ENCODE data around the gene PIKFYVE. TPM values are rescaled to one million over a fixed set of nuclear protein-coding genes. Genes with fewer than 3 reads are reported as not detected.

The PIKFYVE gene, protein sequence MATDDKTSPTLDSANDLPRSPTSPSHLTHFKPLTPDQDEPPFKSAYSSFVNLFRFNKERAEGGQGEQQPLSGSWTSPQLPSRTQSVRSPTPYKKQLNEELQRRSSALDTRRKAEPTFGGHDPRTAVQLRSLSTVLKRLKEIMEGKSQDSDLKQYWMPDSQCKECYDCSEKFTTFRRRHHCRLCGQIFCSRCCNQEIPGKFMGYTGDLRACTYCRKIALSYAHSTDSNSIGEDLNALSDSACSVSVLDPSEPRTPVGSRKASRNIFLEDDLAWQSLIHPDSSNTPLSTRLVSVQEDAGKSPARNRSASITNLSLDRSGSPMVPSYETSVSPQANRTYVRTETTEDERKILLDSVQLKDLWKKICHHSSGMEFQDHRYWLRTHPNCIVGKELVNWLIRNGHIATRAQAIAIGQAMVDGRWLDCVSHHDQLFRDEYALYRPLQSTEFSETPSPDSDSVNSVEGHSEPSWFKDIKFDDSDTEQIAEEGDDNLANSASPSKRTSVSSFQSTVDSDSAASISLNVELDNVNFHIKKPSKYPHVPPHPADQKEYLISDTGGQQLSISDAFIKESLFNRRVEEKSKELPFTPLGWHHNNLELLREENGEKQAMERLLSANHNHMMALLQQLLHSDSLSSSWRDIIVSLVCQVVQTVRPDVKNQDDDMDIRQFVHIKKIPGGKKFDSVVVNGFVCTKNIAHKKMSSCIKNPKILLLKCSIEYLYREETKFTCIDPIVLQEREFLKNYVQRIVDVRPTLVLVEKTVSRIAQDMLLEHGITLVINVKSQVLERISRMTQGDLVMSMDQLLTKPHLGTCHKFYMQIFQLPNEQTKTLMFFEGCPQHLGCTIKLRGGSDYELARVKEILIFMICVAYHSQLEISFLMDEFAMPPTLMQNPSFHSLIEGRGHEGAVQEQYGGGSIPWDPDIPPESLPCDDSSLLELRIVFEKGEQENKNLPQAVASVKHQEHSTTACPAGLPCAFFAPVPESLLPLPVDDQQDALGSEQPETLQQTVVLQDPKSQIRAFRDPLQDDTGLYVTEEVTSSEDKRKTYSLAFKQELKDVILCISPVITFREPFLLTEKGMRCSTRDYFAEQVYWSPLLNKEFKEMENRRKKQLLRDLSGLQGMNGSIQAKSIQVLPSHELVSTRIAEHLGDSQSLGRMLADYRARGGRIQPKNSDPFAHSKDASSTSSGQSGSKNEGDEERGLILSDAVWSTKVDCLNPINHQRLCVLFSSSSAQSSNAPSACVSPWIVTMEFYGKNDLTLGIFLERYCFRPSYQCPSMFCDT (N-terminal part only)
- 13.8 and 21.3 TPM in 2 replicates for total RNA-seq

DNA sequence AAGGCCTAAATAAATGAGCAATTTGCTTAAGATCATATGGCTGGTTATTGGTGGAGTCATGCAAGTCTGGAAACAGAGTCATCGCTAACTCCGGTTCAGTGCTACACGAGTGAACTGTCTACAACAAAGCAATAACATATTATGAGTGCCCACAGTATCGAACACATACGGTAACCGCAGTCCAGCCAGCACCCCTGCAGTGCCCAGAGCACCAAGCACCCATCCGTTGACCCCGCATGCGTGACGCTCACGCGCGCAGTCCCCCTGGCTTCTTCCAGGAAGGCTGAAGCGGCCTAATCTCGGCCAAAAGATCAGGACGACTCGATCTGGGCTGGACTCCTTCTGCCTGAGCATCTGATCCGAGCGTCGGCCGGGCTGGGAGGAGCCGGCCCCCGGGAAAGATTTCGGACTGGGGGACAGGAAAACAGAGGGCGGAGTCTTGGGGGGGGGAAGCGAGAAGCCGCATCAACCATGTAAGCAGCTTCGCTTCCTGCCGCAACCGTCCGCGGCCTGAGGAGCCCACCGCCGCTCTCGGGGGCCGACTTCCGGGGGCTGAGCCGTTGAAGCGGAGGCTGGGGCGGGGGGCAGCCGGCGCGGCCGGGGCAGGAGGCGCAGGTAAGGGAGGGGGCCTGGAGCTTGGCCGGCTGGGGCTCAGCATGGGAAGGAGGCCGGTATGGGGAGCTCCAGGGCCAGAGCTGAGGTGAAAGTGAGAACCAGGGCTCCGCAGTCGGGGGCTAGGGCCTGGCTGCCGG, at the start of gene PIKFYVE:
Gene PIKFYVE, plus strand, starts transcription at position 455 of the 752 bp plus-strand sequence. CDS start 5,265 bp downstream, outside the sequence.

DNA sequence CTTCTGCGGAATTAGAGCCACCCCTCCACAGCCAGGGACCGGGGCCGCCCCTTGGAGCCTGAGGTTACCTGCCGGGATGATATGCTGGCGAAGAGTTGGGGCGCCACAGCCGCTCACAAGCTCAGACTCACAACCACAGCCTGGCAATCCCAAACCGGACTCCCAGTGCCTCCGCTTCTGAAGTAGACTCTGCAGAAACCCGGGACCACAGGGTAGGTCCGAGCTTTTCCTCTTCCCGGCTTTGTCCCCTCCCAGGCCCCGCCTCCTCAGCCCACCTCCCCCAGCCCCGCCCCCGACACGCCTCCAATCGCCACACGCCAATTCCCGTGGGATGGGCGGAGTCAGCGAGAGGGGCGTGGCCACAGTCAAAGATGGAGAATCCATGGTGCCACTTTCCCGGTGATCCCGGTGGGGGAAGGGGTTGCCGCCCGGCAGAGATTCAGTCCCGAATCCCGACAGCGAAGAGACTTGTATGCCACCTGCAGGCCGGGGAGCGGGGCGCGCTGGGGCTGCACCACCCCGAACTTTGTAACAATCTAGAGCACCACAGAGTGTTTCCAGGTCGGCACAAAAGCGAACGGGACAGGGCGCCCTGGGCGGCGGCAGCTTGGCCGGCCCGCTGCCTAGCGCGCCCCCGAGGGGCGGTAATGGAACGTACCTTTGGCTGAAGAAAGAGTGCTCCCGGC, 11.0 kb upstream of the PIKFYVE start, which contains the start of gene IDH1:
Gene IDH1, minus strand, starts transcription at position 201 of the 686 bp plus-strand sequence. CDS start 3,520 bp downstream, outside the sequence.

DNA sequence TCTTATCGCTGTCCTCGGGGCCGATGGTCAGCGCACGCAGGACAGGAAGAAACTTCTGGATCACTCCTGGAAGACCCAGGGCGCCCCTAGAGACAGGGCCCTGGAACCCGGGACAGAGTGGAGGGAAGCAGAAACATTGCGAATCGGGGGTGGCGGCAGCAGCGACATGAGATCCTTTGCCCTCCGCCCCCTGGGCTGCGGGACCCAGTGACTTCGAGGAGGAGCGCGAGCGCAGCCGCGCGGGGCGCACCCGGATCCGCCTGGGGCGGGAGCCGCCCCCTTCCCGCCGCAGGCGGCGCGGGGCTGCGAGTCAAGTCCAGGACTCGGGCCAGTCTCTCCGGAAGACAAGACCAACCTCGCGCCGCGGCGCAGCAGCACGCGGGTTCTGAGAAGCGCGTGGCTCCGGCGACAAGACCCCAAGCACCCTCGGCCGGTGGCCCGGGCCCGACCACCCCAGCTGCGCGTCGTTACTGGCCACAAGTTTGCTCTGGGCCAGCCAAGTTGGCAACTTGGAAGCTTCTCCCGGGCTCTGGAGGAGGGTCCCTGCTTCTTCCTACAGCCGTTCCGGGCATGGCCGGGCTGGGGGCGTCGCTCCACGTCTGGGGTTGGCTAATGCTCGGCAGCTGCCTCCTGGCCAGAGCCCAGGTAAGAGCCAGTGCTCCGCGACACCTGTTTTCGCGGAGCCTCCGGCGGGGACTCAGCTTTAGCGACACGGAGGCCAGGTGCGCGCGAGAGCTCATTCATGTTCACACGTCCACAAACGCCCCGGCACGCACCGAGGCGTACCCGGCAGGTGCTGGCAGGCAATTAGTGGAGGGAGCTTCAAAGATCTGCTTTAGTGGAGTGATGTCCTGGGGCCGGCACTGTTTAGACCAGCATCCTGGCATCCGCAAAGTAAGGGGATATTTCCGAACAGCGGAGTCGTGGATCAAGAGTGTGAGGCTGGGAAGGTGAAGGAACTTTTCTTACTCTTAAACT, 140.7 kb downstream of the PIKFYVE start, which contains the start of gene PTH2R:
Gene PTH2R, plus strand, starts transcription at position 319 of the 978 bp plus-strand sequence. Its CDS starts 252 bp downstream, at position 571.

Other genes starting within 250 kb of the PIKFYVE start
- gene PLEKHM3, start 240.7 kb upstream of the PIKFYVE start, total RNA-seq = 4.6 and 6.2 TPM in 2 replicates
- gene CRYGD, start 141.7 kb upstream of the PIKFYVE start, total RNA-seq = not detected in 2 replicates
- gene CRYGC, start 136.4 kb upstream of the PIKFYVE start, total RNA-seq = not detected in 2 replicates
- gene CRYGB, start 120.1 kb upstream of the PIKFYVE start, total RNA-seq = not detected in 2 replicates
- gene CRYGA, start 102.7 kb upstream of the PIKFYVE start, total RNA-seq = not detected in 2 replicates
- gene C2orf80, start 76.2 kb upstream of the PIKFYVE start, total RNA-seq = not detected in 2 replicates
- gene IDH1, start 11.2 kb upstream of the PIKFYVE start, total RNA-seq = 211 and 239 TPM in 2 replicates
- not detected in 2 replicates for gene PTH2R, start 140.5 kb downstream of the PIKFYVE start, total RNA-seq